ENCODE results near the gene LSM7. TPM values are rescaled to one million over a fixed set of nuclear protein-coding genes. Genes with fewer than 3 reads are reported as not detected.
"Not testable (repeated sequence)": the region's sequence is repeated elsewhere in the genome, so short reads cannot be mapped to it uniquely, and the experiment has no call there.

Gene LSM7
- total RNA-seq, 1 experiment from 2014 or later, result 195 TPM

GRCh38 chr19:2355168-2356035, 27.0 kb upstream of the LSM7 start:
- DNase-seq (ENCODE audit: low read depth), result no peak

GRCh38 chr19:2354670-2355069, 26.3 kb upstream of the LSM7 start:
- no peak for DNase-seq (ENCODE audit: low read depth)

DNA sequence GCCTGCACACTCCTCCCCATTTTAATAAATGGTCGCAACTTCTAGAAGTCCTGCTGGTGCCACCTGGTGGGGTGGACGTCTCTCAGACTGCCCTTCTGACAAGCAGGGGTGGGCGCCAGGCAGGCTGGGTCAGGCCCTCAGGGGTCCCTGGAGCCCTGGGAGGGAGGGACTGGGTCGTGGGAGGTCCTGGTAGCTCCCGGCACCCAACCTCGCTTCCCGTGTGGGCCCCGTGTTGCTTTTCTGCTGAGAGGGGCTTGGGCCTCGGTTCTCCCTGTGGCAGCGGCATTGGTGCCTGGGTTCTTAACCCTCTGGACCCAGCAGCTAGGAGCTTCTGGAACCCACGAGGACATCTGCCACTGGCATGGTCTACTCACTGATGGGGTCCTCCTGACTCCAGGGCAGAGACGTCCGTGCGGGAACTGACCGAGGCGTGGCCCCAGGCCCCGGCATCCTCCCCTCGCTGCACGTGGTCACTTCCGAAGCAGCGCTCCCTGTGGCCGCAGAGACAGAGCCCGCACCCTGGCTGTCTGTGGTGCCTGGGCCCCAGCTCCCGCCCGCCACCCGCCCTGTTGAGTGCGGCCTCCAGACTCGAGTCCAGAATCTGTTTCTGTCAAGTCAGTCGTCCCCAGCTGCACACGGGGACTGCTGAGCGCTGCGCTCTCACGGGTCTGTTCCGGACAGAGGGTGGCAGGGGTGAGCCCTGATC, 25.7 kb upstream of the LSM7 start:
- DNase-seq (ENCODE audit: low read depth), result no peak

DNA sequence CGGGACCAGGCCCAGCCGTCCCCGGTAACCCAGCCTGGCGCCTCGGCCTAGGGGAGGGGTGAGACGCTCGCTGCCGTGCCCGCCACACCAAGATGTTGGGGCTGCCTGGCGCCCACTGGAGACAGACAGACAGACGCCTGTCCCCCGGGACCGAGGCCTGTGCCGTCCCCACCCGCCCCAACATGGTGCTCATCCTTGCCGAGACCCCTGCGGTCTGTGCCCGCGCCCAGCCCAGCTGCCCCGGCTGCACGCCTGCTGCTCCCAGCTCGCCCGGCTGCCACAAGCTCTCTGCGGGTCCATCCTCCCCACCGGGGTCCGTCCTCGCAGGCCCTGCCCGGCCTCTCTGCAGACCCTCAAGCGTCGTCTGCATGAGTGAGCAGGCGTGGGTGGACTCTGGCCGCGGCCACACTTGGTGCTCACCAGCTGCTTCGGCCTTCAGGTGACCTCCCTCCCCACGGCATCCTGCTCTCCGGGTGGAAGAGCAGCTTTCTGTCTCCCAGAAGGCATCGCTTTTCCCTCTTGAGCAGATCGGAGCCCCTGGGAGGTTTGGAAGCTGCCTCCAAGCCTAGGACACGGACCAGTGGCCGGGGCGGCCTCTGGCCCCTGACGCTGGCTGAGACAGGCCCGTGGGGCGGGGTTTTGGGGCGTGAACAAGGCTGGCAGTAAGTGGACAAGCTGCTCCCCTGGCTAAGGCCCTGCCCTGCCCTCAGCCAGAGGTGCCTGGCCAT, 24.9 kb upstream of the LSM7 start:
- no peak for DNase-seq (ENCODE audit: low read depth)

DNA sequence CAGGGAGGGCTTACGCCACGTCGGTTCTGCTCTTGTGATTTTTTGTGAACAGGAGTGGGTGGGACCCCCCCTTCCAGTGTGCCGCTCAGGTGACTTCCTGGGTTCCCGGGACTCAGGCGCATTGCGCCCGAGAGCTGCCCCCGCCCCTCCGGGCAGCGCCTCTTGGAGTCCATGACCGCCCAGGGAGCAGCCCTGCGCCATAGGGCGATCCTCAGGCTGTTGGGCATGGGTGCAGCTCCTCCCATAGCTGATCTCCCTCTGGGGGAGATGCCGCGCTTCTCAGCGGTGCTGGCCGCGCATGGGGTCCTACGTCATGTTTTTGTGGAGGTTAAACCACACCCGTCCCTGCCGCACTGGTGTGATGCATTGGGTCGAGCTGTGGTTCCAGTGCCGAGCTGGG, 23.7 kb upstream of the LSM7 start:
- DNase-seq (ENCODE audit: low read depth), result no peak

DNA sequence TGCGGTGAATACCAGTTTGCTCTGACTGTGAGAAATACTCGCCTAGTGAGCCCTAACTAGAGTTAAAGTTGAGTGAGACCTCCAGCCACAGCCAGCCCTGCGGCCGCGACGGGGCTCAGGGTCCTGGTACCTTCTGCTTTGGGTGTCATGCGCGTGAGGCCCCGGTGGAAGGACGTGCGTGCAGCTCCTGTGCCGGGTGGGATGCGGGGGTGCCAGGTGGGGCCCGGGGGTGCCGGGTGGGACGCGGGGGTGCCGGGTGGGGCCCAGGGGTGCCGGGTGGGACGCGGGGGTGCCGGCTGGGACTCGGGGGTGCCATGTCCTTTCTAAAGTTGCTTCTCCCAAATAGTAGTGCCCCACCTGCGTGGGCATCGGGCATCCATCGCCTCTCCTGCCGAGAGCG, 23.2 kb upstream of the LSM7 start:
- no peak for DNase-seq (ENCODE audit: low read depth)

GRCh38 chr19:2350656-2351055, 22.3 kb upstream of the LSM7 start:
- no peak for DNase-seq (ENCODE audit: low read depth)

GRCh38 chr19:2349818-2350217, 21.4 kb upstream of the LSM7 start:
- DNase-seq (ENCODE audit: low read depth), result not testable (repeated sequence)

- DNase-seq (ENCODE audit: low read depth), result no peak
Measured at GRCh38 chr19:2345794-2346663, 17.6 kb upstream of the LSM7 start.

DNA sequence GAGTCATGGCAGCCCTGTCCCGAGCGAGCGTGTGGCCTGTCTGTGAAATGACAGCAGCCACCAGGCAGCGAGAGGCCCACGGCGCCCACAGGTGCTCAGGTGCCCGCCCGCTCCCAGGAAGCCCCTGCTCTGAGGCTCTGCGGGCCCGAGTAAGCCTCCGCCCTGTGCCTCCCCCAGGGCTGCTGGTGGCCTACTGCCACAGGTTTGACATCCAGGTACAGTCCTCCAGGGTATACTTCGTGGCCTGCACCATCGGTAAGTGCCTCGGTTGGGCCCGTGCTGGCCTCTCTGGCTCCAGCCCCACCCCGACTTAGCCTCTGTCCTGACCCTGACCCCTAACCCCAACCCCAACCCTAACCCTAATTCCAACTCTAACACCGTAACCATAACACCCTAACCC, 16.7 kb upstream of the LSM7 start:
- DNase-seq (ENCODE audit: low read depth), result no peak

DNA sequence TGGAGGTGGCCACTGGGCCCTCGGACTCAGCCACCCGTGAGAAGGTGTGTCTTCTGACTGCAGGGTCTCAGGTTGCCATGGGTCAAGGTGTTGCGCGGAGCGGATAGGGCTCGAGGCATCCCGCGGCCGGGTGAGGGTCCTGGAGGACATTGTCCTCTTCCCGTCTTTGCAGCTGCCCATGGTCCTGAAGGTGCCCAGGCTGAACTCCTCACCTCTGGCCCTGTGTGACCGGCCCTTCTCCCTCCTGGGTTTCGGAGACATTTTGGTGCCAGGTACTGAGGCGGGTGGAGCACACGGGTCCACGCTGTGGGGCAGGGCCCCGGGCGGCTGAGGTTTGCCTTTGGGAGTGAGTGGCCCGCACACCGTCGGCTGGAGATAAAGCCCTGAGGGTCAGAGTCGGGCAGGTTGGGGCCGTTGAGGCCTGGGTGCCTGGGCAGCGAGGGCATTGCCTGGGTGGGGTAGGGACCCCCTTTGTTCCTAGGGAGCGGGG, 16.0 kb upstream of the LSM7 start:
- no peak for DNase-seq (ENCODE audit: low read depth)

GRCh38 chr19:2343289-2343982, 15.1 kb upstream of the LSM7 start:
- DNase-seq (ENCODE audit: low read depth), result no peak

DNA sequence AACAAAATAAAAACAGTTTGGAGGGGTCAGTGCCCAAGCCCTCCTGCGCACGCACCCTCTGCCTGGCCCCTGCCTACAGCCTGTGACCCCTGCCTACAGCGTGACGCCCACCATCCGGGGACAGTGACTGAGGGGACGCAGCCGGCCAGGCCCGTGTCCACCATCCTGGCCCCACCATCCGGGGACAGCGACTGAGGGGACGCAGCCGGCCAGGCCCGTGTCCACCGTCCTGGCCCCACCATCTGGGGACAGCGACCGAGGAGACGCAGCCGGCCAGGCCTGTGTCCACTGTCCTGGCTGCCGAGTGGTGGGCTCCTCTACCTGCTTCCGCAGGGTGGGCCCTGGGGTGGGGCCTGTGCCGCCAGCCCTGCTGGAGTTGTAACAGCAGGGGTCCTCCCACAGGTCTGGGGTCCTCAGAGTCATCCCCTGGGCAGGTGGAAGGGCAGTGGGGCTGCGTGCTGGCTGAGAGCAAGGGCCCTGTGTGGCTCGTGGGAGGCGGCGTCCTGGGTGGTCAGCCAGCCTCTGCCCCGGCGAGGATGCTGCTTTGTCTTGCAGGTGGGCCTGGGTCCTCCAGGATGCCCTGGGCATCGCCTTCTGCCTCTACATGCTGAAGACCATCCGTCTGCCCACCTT, 14.4 kb upstream of the LSM7 start:
- DNase-seq (ENCODE audit: low read depth), result no peak

GRCh38 chr19:2341982-2342381, 13.6 kb upstream of the LSM7 start:
- DNase-seq (ENCODE audit: low read depth), result no peak

GRCh38 chr19:2341244-2341751, 12.9 kb upstream of the LSM7 start:
- DNase-seq (ENCODE audit: low read depth), result no peak

DNA sequence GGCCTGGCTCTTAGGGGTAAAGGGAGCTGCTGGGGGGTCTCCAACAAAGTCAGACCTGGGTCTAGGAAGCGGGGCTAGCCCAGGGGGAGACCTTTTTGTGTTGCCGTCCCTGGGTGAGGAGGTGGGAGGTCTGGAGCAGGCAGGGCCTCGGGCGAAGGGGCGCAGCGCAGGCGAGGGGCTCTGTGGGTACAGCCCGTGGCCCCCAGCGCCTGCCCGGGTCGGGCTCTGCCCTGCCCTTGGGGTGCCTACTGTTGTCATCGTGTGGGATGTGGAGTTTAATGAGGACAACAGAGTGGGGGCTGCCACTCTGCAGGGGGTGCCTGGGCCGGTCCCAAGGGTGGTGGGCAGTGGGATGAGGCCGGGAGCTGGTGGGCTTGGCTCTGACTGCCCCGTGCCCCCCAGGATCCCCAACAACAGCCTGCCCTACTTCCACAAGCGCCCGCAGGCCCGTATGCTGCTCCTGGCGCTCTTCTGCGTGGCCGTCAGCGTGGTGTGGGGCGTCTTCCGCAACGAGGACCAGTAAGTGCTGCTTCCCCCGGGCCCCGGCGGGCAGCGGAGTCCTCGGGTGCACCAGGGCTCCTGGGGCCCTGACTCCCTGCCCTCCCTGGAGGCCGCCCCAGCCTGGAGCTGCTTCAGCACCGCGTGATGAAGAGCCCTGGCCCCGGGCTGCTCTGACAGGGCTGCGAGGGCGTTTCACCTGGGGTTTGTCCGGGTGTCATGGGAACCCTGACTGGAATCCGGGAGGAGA, 12.3 kb upstream of the LSM7 start:
- DNase-seq (ENCODE audit: low read depth), result no peak

DNA sequence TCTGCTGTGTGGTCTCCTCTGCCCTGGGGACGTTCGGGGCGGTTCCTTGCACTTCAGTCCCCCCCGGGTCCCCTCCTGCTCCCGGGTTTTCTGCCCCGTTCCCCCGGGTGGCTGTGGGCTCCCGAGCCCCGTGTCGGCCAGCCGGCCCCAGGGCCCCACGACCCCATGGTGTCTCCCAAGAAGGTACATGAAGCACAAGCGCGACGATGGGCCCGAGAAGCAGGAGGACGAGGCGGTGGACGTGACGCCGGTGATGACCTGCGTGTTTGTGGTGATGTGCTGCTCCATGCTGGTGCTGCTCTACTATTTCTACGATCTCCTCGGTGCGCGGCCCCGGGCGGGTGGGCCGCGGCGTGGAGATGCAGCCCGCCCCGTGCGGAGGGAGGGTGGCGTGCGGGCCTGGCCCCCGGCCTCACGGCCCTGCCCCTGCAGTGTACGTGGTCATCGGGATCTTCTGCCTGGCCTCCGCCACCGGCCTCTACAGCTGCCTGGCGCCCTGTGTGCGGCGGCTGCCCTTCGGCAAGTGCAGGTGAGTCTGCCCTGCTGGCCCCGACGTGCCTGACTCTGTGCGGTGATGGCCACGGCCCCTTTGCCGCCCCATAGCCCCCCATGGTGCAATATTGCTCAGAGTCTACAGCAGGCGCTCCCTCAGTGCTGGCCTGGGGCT, 11.4 kb upstream of the LSM7 start:
- no peak for DNase-seq (ENCODE audit: low read depth)
